ENCODE results near the gene RNASE7.
"Not testable (repeated sequence)": the region's sequence is repeated elsewhere in the genome, so short reads cannot be mapped to it uniquely, and the experiment has no call there.

The RNASE7 gene

GRCh38 chr14:20999591-20999990 is 42.6 kb upstream of the RNASE7 start:
- TF ChIP-seq, protein P1, sequence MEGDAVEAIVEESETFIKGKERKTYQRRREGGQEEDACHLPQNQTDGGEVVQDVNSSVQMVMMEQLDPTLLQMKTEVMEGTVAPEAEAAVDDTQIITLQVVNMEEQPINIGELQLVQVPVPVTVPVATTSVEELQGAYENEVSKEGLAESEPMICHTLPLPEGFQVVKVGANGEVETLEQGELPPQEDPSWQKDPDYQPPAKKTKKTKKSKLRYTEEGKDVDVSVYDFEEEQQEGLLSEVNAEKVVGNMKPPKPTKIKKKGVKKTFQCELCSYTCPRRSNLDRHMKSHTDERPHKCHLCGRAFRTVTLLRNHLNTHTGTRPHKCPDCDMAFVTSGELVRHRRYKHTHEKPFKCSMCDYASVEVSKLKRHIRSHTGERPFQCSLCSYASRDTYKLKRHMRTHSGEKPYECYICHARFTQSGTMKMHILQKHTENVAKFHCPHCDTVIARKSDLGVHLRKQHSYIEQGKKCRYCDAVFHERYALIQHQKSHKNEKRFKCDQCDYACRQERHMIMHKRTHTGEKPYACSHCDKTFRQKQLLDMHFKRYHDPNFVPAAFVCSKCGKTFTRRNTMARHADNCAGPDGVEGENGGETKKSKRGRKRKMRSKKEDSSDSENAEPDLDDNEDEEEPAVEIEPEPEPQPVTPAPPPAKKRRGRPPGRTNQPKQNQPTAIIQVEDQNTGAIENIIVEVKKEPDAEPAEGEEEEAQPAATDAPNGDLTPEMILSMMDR (IDR thresholded peaks at IDR 0.05; ENCODE audit: low read depth, low read length, poor library complexity, severe bottlenecking), result no peak
- no peak for TF ChIP-seq EZH2phosphoT487 (IDR thresholded peaks at IDR 0.05; ENCODE audit: borderline replicate concordance, low read length)
- H3K4me3 ChIP-seq (ENCODE audit: low read length), result no peak overlapping the region

DNA sequence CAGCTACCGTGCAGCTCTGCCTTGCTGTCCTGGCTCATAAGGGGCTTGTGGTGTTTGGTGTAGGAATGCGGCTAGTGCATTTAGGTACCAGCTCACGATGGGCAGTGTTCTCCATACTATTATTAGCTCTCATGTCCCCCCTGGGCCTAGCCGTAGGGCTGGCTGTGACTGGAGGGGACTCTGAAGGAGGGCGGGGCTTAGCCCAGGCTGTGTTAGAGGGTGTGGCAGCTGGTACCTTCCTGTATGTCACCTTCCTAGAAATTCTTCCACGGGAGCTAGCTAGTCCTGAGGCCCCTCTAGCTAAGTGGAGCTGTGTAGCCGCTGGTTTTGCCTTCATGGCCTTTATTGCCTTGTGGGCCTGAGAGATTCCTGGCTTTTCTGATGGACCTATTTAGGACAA is 40.9 kb upstream of the RNASE7 start:
- Histone ChIP-seq H3F3A (ENCODE audit: control insufficient read depth, insufficient read depth) (no peaks in the 10 kb centered on the region), H3K9me2 (replicated peaks; ENCODE audit: control insufficient read depth, low read length) (no peaks in the 10 kb centered on the region), H3K79me2 (ENCODE audit: control insufficient read depth, low read length) (no peaks in the 10 kb centered on the region), H3K4me2 (ENCODE audit: low read length) (no peak overlapping the region), H3K27ac (ENCODE audit: low read depth, low read length) (no peak overlapping the region), H3K27me3 (ENCODE audit: control insufficient read depth, low read length) (no peaks in the 10 kb centered on the region), H3K4me3 (ENCODE audit: low read length) (no peak overlapping the region), H3K4me1 (ENCODE audit: control insufficient read depth, low read length) (no peaks in the 10 kb centered on the region), H3K36me3 (ENCODE audit: control insufficient read depth, low read length) (peaks cover 9% of the 10 kb centered on the region), H3K9me3 (ENCODE audit: control insufficient read depth, insufficient read depth, low read length) (no peaks in the 10 kb centered on the region), H4K20me1 (ENCODE audit: control insufficient read depth, insufficient read depth, low read depth, low read length) (no peaks in the 10 kb centered on the region)
- TF ChIP-seq, protein P1 (IDR thresholded peaks at IDR 0.05; ENCODE audit: low read depth, low read length, poor library complexity, severe bottlenecking), result no peak
- no peak for TF ChIP-seq EZH2phosphoT487 (IDR thresholded peaks at IDR 0.05; ENCODE audit: borderline replicate concordance, low read length)

More at GRCh38 chr14:20999591-20999990, 42.6 kb upstream of the RNASE7 start:
- Histone ChIP-seq H3K36me3 (ENCODE audit: control insufficient read depth, low read length) (peaks cover 25% of the 10 kb centered on the region), H3K4me1 (ENCODE audit: control insufficient read depth, low read length) (no peaks in the 10 kb centered on the region), H4K20me1 (ENCODE audit: control insufficient read depth, insufficient read depth, low read depth, low read length) (no peaks in the 10 kb centered on the region), H3K9me3 (ENCODE audit: control insufficient read depth, insufficient read depth, low read length) (no peaks in the 10 kb centered on the region), H3K4me2 (ENCODE audit: low read length) (no peak overlapping the region), H3K27ac (ENCODE audit: low read depth, low read length) (no peak overlapping the region), H3K27me3 (ENCODE audit: control insufficient read depth, low read length) (no peaks in the 10 kb centered on the region), H3K9me2 (replicated peaks; ENCODE audit: control insufficient read depth, low read length) (no peaks in the 10 kb centered on the region), H3F3A (ENCODE audit: control insufficient read depth, insufficient read depth) (no peaks in the 10 kb centered on the region), H3K79me2 (ENCODE audit: control insufficient read depth, low read length) (no peaks in the 10 kb centered on the region)

GRCh38 chr14:21003788-21004346 is 38.3 kb upstream of the RNASE7 start:
- Histone ChIP-seq H3F3A (ENCODE audit: control insufficient read depth, insufficient read depth) (no peaks in the 10 kb centered on the region), H3K9me2 (replicated peaks; ENCODE audit: control insufficient read depth, low read length) (no peaks in the 10 kb centered on the region), H4K20me1 (ENCODE audit: control insufficient read depth, insufficient read depth, low read depth, low read length) (no peaks in the 10 kb centered on the region)

GRCh38 chr14:21009721-21010120 is 32.4 kb upstream of the RNASE7 start:
- H3K36me3 ChIP-seq (ENCODE audit: control insufficient read depth, low read length); H3K4me3 ChIP-seq (ENCODE audit: low read length); H3F3A ChIP-seq (ENCODE audit: control insufficient read depth, insufficient read depth); H3K4me1 ChIP-seq (ENCODE audit: control insufficient read depth, low read length); H3K9me3 ChIP-seq (ENCODE audit: control insufficient read depth, insufficient read depth, low read length); H3K27ac ChIP-seq (ENCODE audit: low read depth, low read length); H3K9me2 ChIP-seq (replicated peaks; ENCODE audit: control insufficient read depth, low read length); H3K4me2 ChIP-seq (ENCODE audit: low read length); H4K20me1 ChIP-seq (ENCODE audit: control insufficient read depth, insufficient read depth, low read depth, low read length); H3K79me2 ChIP-seq (ENCODE audit: control insufficient read depth, low read length): not testable (repeated sequence)
- peaks cover 16% of the 10 kb centered on the region for H3K27me3 ChIP-seq (ENCODE audit: control insufficient read depth, low read length)

More at GRCh38 chr14:21003788-21004346, 38.3 kb upstream of the RNASE7 start:
- Histone ChIP-seq H3K79me2 (ENCODE audit: control insufficient read depth, low read length) (no peaks in the 10 kb centered on the region), H3K9me3 (ENCODE audit: control insufficient read depth, insufficient read depth, low read length) (no peaks in the 10 kb centered on the region), H3K36me3 (ENCODE audit: control insufficient read depth, low read length) (no peaks in the 10 kb centered on the region), H3K4me1 (ENCODE audit: control insufficient read depth, low read length) (no peaks in the 10 kb centered on the region), H3K4me2 (ENCODE audit: low read length) (no peak overlapping the region), H3K4me3 (ENCODE audit: low read length) (no peak overlapping the region), H3K27ac (ENCODE audit: low read depth, low read length) (no peak overlapping the region), H3K27me3 (ENCODE audit: control insufficient read depth, low read length) (no peaks in the 10 kb centered on the region)
- no peak for TF ChIP-seq EZH2phosphoT487 (IDR thresholded peaks at IDR 0.05; ENCODE audit: borderline replicate concordance, low read length)
- TF ChIP-seq, protein P1 (IDR thresholded peaks at IDR 0.05; ENCODE audit: low read depth, low read length, poor library complexity, severe bottlenecking), result no peak

Measured in DOHH2 (cell line).